ENCODE measurements around the gene GADD45A.

DNA sequence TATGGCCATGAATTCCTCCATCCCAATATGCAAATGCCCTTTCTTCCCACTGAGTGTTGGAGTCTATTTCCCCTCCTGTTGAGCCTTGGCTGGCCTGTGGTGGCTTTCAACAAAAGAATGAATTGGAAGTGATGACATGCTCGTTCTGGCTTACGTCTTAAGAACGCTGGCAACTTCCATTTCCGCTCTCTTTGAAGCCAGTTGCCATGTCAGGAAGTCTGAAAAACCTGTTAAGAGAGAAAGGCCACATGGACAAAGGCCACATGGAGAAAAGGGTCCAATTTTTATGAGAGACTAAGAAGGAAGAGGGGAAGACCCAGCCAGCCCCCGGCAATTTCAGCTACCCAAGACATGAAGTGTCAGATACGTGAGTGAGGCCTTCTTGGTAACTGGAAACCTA is 45.6 kb upstream of the GADD45A start:
- no peak for TF ChIP-seq POLR2AphosphoS5 (IDR thresholded peaks at IDR 0.05)
- TF ChIP-seq POLR2A (IDR thresholded peaks at IDR 0.05) = no peak
- TF ChIP-seq, protein P1, sequence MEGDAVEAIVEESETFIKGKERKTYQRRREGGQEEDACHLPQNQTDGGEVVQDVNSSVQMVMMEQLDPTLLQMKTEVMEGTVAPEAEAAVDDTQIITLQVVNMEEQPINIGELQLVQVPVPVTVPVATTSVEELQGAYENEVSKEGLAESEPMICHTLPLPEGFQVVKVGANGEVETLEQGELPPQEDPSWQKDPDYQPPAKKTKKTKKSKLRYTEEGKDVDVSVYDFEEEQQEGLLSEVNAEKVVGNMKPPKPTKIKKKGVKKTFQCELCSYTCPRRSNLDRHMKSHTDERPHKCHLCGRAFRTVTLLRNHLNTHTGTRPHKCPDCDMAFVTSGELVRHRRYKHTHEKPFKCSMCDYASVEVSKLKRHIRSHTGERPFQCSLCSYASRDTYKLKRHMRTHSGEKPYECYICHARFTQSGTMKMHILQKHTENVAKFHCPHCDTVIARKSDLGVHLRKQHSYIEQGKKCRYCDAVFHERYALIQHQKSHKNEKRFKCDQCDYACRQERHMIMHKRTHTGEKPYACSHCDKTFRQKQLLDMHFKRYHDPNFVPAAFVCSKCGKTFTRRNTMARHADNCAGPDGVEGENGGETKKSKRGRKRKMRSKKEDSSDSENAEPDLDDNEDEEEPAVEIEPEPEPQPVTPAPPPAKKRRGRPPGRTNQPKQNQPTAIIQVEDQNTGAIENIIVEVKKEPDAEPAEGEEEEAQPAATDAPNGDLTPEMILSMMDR (IDR thresholded peaks at IDR 0.05 in 8 of 11, conservative IDR thresholded peaks at IDR 0.05 in 3 of 11) = no peak

Data from spleen (tissue), 7 donors.